ENCODE results near the gene SENP2. TPM values are rescaled to one million over a fixed set of nuclear protein-coding genes. Genes with fewer than 3 reads are reported as not detected.

Gene SENP2
- total RNA-seq, 1 experiment from 2014 or later: 36.1 TPM

DNA sequence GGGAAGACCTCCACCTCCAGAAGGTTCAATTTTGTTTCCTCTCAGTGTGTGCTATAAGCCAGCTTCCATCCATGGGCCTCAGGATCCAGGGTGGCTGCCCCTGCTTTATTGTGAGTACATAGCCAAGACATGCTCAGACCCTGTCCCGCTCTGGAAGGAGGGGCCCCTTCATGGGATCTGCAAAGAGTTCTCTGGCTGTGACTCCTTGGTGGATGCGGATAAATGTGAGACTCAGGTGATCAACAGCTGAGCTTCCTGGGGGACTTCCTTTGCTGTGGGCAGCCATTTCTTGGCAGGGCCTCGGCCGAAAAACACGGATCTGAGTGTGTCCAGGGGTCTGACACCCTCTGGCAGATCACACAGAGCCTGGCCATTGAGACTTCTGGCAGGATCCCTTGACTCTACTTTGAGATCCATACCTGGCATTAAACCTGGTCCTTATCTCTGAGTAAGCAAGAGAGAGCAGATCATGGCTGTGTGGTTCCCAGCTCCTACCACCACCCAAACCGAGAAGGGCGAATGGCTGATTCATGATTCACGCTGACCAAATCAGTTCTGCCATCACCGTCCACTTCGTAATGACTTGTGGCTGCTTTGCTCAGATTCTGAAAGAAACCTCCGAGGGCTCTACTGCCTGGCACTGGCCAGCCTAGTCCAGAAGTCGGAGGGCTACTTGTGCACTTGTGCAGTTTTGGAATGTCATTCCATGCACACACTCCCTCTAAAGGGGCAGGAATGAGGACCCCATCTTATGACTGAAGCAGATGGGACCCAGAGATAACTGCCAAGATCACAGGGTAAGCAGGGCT, 68.1 kb downstream of the SENP2 start:
- Histone ChIP-seq H3K9me3 (ENCODE audit: control insufficient read depth in 1 of 2, insufficient read depth in 1 of 2, low read depth in 1 of 2, low read length in 2 of 2) (no peaks in the 10 kb centered on the region), H3K4me2 (ENCODE audit: low read length) (no peak overlapping the region), H3K4me3 (replicated peaks in 1 of 2; ENCODE audit: low read depth in 1 of 2, low read length in 2 of 2) (no peak overlapping the region), H3K27ac (ENCODE audit: low read depth, low read length) (no peak overlapping the region), H4K20me1 (ENCODE audit: insufficient read depth) (no peaks in the 10 kb centered on the region), H3K27me3 (ENCODE audit: insufficient read depth, low read length) (no peaks in the 10 kb centered on the region), H3K4me1 (ENCODE audit: control insufficient read depth in 1 of 2, insufficient read depth in 2 of 2, low read length in 2 of 2) (peaks cover 2 to 11% of the 10 kb centered on the region in 2 experiments; a peak in 3 of 4 replicates), H3K9ac (ENCODE audit: low read length) (no peak overlapping the region), H3K9me2 (ENCODE audit: insufficient read depth) (no peaks in the 10 kb centered on the region), H3K36me3 (ENCODE audit: control insufficient read depth in 1 of 2, insufficient read depth in 2 of 2, low read length in 2 of 2) (peaks cover 34 to 42% of the 10 kb centered on the region in 2 experiments), H3K79me2 (ENCODE audit: insufficient read depth, low read length) (no peaks in the 10 kb centered on the region), H2AFZ (ENCODE audit: low read depth, low read length, poor library complexity, severe bottlenecking) (no peak overlapping the region)
- BruUV-seq (replicated peaks): no TSS peak
- intact Hi-C loops (cut with micrococcal nuclease): no loop called here
- POLR2A ChIA-PET: no interaction called here
- CTCF ChIA-PET: no interaction called here
- no peak for DNase-seq (ENCODE audit: low read depth, low spot score)
- RAD21 ChIA-PET (ENCODE audit: low non-redundant PET in 1 of 2, low total read pairs in 2 of 2, uncharacterized antibody in 2 of 2, unreplicated experiment in 2 of 2): no interaction called here
- TF ChIP-seq SP1 (IDR thresholded peaks at IDR 0.05; ENCODE audit: low read depth): no peak
- no peak for TF ChIP-seq CBX3 (IDR thresholded peaks at IDR 0.05; ENCODE audit: low read depth)
- TF ChIP-seq, protein P1, sequence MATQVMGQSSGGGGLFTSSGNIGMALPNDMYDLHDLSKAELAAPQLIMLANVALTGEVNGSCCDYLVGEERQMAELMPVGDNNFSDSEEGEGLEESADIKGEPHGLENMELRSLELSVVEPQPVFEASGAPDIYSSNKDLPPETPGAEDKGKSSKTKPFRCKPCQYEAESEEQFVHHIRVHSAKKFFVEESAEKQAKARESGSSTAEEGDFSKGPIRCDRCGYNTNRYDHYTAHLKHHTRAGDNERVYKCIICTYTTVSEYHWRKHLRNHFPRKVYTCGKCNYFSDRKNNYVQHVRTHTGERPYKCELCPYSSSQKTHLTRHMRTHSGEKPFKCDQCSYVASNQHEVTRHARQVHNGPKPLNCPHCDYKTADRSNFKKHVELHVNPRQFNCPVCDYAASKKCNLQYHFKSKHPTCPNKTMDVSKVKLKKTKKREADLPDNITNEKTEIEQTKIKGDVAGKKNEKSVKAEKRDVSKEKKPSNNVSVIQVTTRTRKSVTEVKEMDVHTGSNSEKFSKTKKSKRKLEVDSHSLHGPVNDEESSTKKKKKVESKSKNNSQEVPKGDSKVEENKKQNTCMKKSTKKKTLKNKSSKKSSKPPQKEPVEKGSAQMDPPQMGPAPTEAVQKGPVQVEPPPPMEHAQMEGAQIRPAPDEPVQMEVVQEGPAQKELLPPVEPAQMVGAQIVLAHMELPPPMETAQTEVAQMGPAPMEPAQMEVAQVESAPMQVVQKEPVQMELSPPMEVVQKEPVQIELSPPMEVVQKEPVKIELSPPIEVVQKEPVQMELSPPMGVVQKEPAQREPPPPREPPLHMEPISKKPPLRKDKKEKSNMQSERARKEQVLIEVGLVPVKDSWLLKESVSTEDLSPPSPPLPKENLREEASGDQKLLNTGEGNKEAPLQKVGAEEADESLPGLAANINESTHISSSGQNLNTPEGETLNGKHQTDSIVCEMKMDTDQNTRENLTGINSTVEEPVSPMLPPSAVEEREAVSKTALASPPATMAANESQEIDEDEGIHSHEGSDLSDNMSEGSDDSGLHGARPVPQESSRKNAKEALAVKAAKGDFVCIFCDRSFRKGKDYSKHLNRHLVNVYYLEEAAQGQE (IDR thresholded peaks at IDR 0.05; ENCODE audit: low read depth): no peak
- no peak for TF ChIP-seq SRF (IDR thresholded peaks at IDR 0.05; ENCODE audit: low read depth)
- TF ChIP-seq, protein P2, sequence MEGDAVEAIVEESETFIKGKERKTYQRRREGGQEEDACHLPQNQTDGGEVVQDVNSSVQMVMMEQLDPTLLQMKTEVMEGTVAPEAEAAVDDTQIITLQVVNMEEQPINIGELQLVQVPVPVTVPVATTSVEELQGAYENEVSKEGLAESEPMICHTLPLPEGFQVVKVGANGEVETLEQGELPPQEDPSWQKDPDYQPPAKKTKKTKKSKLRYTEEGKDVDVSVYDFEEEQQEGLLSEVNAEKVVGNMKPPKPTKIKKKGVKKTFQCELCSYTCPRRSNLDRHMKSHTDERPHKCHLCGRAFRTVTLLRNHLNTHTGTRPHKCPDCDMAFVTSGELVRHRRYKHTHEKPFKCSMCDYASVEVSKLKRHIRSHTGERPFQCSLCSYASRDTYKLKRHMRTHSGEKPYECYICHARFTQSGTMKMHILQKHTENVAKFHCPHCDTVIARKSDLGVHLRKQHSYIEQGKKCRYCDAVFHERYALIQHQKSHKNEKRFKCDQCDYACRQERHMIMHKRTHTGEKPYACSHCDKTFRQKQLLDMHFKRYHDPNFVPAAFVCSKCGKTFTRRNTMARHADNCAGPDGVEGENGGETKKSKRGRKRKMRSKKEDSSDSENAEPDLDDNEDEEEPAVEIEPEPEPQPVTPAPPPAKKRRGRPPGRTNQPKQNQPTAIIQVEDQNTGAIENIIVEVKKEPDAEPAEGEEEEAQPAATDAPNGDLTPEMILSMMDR (IDR thresholded peaks at IDR 0.05 in 2 of 3, conservative IDR thresholded peaks at IDR 0.05 in 1 of 3; ENCODE audit: borderline replicate concordance in 1 of 3, insufficient read depth in 1 of 3, low read depth in 2 of 3, low read length in 2 of 3): no peak
- no peak for TF ChIP-seq JUND (IDR thresholded peaks at IDR 0.05)
- no peak for TF ChIP-seq ZNF274 (IDR thresholded peaks at IDR 0.05; ENCODE audit: low read depth, low read length)
- no peak for TF ChIP-seq YY1 (IDR thresholded peaks at IDR 0.05; ENCODE audit: extremely low read depth, insufficient replicate concordance, low read depth, low read length)
- TF ChIP-seq EZH2phosphoT487 (IDR thresholded peaks at IDR 0.05; ENCODE audit: borderline replicate concordance): no peak
- TF ChIP-seq ZFX (IDR thresholded peaks at IDR 0.05): no peak
- no peak for TF ChIP-seq POLR2AphosphoS5 (IDR thresholded peaks at IDR 0.05; ENCODE audit: low read depth, low read length)
- no peak for ATAC-seq
